Hepatocyte (in vitro differentiated cells): ENCODE data around the gene FILIP1L. TPM values are rescaled to one million over a fixed set of nuclear protein-coding genes. Genes with fewer than 3 reads are reported as not detected.

Source experiments
- DNase-seq: peaks from one replicate; pipeline ENCODE4 v3.0.0-alpha.2; 2016; ENCODE audit warnings: low spot score
- H2AFZ ChIP-seq: fragments of 200-600 bp; sonication (generic); 2 replicates; pipeline ENCODE4 v1.6.0; 2016; ENCODE audit warnings: antibody characterized with exemption, mild to moderate bottlenecking
- H3K27ac ChIP-seq: fragments of 200-600 bp; sonication (generic); 2 replicates; pipeline ENCODE4 v1.5.1; 2016; ENCODE audit warnings: mild to moderate bottlenecking
- H3K27me3 ChIP-seq: fragments of 200-600 bp; sonication (generic); 2 replicates; pipeline ENCODE4 v1.6.1; 2016
- H3K36me3 ChIP-seq: fragments of 200-600 bp; sonication (generic); replicated peaks from 2 replicates; pipeline ENCODE4 v1.5.1; 2016; ENCODE audit warnings: low read depth; ENCODE audit not compliant: insufficient read depth
- H3K4me1 ChIP-seq: fragments of 200-600 bp; sonication (generic); 2 replicates; pipeline ENCODE4 v1.5.1; 2016; ENCODE audit warnings: mild to moderate bottlenecking, moderate library complexity; ENCODE audit not compliant: insufficient read depth
- H3K4me2 ChIP-seq: fragments of 200-600 bp; sonication (generic); 2 replicates; pipeline ENCODE4 v1.6.0; 2016
- H3K4me3 ChIP-seq: fragments of 200-600 bp; sonication (generic); 2 replicates; pipeline ENCODE4 v1.5.1; 2016; ENCODE audit warnings: mild to moderate bottlenecking
- H3K79me2 ChIP-seq: fragments of 200-600 bp; sonication (generic); 2 replicates; pipeline ENCODE4 v1.6.0; 2017; ENCODE audit warnings: mild to moderate bottlenecking
- H3K9me2 ChIP-seq: fragments of 200-600 bp; sonication (generic); replicated peaks from 2 replicates; pipeline ENCODE4 v1.6.0; 2017; ENCODE audit warnings: mild to moderate bottlenecking; ENCODE audit not compliant: insufficient read depth
- H3K9me3 ChIP-seq: fragments of 200-600 bp; sonication (generic); 2 replicates; pipeline ENCODE4 v1.5.1; 2016; ENCODE audit warnings: low read depth, mild to moderate bottlenecking
- H4K20me1 ChIP-seq: fragments of 200-600 bp; sonication (generic); 2 replicates; pipeline ENCODE4 v1.6.0; 2016; ENCODE audit warnings: mild to moderate bottlenecking; ENCODE audit not compliant: insufficient read depth, poor library complexity, severe bottlenecking
- EZH2 ChIP-seq: fragments of 200-600 bp; sonication (generic); IDR thresholded peaks from 2 replicates; pipeline ENCODE4 v1.6.1; 2016; ENCODE audit warnings: antibody characterized with exemption, mild to moderate bottlenecking, borderline replicate concordance
- EZH2phosphoT487 ChIP-seq: fragments of 200-600 bp; sonication (generic); IDR thresholded peaks from one replicate; pipeline ENCODE4 v1.6.1; 2018; ENCODE audit warnings: antibody characterized with exemption, mild to moderate bottlenecking, low read depth, moderate library complexity; ENCODE audit not compliant: unreplicated experiment, severe bottlenecking
- WGBS: methylation state at CpG from one replicate; pipeline ENCODE4 v1.1.6; 2016; ENCODE audit warnings: low lambda C conversion rate; ENCODE audit errors: missing lambda C conversion rate; 5-methylcytosine and 5-hydroxymethylcytosine counted together
- polyA plus RNA-seq: library from polyadenylated mRNA; unstranded; fragments of >200 nt; fragmentation: Nextera tagmentation; extraction: Ambion mirVana; gene quantifications from 2 replicates; pipeline ENCODE4 v1.2.1, GENCODE V29; 2016
- total RNA-seq: library from RNA; depleted of rRNA; stranded (reverse); fragments of >200 nt; gene quantifications from 2 replicates; pipeline ENCODE4 v1.2.3, GENCODE V29; 2014
- TF ChIP-seq, protein P1 (sequence below): fragments of 200-600 bp; sonication (generic); IDR thresholded peaks from 2 replicates; pipeline ENCODE4 v1.5.1; 2016; ENCODE audit warnings: antibody characterized with exemption, mild to moderate bottlenecking; ENCODE audit not compliant: poor library complexity

Gene FILIP1L
- total and polyA plus RNA-seq, 2 experiments from 2014 or later: 48.2 to 49.4 TPM

DNA sequence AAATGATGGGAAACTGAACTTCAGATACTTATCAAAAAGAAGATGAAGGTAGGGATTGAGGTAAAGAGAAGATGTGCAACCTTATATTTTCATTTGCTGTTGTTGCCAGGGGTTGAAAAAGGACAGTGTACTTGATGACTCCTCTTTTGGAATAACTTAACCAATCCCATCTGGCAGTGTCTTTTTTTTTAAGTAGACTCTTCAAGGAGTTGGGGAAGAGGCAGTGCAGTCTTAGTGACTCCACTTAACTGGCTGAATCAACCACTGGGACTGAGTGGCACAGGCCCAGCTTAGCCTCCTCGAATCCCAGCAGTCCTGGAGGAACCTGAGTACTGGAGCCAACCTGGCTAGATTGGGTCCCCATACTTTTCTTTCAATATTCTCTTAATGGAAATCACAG, 27.3 kb upstream of the FILIP1L start:
- no peaks in the 10 kb centered on the region for H3K79me2 ChIP-seq
- peaks cover 6% of the 10 kb centered on the region for H3K9me3 ChIP-seq
- no peak overlapping the region for H3K27ac ChIP-seq
- TF ChIP-seq, protein P1, sequence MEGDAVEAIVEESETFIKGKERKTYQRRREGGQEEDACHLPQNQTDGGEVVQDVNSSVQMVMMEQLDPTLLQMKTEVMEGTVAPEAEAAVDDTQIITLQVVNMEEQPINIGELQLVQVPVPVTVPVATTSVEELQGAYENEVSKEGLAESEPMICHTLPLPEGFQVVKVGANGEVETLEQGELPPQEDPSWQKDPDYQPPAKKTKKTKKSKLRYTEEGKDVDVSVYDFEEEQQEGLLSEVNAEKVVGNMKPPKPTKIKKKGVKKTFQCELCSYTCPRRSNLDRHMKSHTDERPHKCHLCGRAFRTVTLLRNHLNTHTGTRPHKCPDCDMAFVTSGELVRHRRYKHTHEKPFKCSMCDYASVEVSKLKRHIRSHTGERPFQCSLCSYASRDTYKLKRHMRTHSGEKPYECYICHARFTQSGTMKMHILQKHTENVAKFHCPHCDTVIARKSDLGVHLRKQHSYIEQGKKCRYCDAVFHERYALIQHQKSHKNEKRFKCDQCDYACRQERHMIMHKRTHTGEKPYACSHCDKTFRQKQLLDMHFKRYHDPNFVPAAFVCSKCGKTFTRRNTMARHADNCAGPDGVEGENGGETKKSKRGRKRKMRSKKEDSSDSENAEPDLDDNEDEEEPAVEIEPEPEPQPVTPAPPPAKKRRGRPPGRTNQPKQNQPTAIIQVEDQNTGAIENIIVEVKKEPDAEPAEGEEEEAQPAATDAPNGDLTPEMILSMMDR: no peak
- TF ChIP-seq EZH2 (no peak), EZH2phosphoT487 (no peak)
- WGBS: 95% methylated on average over 1 of the region's 1 CpG
- H3K4me1 ChIP-seq: no peaks in the 10 kb centered on the region
- H3K4me3 ChIP-seq: no peak overlapping the region
- DNase-seq: no peak
- H2AFZ ChIP-seq: no peak overlapping the region
- no peak overlapping the region for H3K4me2 ChIP-seq
- no peaks in the 10 kb centered on the region for H3K36me3 ChIP-seq
- no peaks in the 10 kb centered on the region for H3K9me2 ChIP-seq
- no peaks in the 10 kb centered on the region for H3K27me3 ChIP-seq
- H4K20me1 ChIP-seq: no peaks in the 10 kb centered on the region

DNA sequence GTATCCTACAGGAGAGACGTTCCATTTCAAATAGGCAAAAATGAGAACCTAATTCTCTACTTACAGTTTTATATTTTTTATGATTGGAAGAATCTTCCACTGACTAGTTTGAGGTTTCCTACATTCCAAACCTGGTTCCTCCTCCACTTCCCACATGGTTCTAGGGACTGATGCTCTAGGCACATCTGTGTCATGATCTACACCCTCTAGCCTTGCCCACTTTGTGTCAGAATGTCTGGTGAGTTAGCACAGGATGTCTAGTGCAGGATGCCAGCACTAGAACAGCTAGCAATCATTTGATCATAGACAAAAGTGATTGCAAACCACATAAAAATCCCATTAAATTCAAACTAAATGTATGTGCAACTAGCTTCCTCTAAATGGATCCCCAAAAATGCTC, 26.7 kb upstream of the FILIP1L start:
- TF ChIP-seq EZH2 (no peak), EZH2phosphoT487 (no peak)
- TF ChIP-seq, protein P1: no peak
- peaks cover 6% of the 10 kb centered on the region for H3K9me3 ChIP-seq
- no peaks in the 10 kb centered on the region for H3K79me2 ChIP-seq
- H3K4me2 ChIP-seq: no peak overlapping the region
- DNase-seq: no peak
- H3K9me2 ChIP-seq: no peaks in the 10 kb centered on the region
- no peaks in the 10 kb centered on the region for H3K27me3 ChIP-seq
- H3K4me1 ChIP-seq: peaks cover 4% of the 10 kb centered on the region
- H3K27ac ChIP-seq: no peak overlapping the region
- WGBS: 94% methylated on average over 1 of the region's 1 CpG
- H3K4me3 ChIP-seq: no peak overlapping the region
- H3K36me3 ChIP-seq: no peaks in the 10 kb centered on the region
- H4K20me1 ChIP-seq: no peaks in the 10 kb centered on the region
- no peak overlapping the region for H2AFZ ChIP-seq

DNA sequence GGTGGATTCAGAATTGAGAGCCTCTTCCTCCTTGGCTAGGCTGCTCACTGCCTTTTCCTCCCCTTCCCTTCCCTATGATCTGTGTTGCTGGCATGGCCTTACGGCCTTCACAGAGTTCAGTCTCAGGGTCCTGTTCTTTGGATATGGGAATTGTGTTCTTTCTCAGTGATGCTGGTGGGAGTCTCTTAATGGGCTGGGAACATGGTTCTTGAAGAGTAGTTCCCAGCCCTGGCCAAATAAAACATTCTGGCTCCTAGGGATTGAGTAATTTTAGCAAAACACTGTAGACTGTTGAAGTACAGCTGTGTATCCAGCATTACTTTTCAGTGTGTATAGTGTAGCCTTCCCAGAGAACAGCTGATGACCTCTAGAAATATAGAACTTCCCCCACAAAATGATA, 22.6 kb upstream of the FILIP1L start:
- Histone ChIP-seq H2AFZ (no peak overlapping the region), H3K36me3 (no peaks in the 10 kb centered on the region), H4K20me1 (no peaks in the 10 kb centered on the region), H3K9me3 (no peaks in the 10 kb centered on the region), H3K9me2 (no peaks in the 10 kb centered on the region), H3K27me3 (no peaks in the 10 kb centered on the region), H3K27ac (no peak overlapping the region), H3K79me2 (no peaks in the 10 kb centered on the region), H3K4me2 (no peak overlapping the region), H3K4me1 (peaks cover 4% of the 10 kb centered on the region), H3K4me3 (no peak overlapping the region)
- WGBS: 100% methylated on average over 1 of the region's 1 CpG
- TF ChIP-seq EZH2: no peak
- no peak for TF ChIP-seq EZH2phosphoT487
- TF ChIP-seq, protein P1: no peak
- no peak for DNase-seq

DNA sequence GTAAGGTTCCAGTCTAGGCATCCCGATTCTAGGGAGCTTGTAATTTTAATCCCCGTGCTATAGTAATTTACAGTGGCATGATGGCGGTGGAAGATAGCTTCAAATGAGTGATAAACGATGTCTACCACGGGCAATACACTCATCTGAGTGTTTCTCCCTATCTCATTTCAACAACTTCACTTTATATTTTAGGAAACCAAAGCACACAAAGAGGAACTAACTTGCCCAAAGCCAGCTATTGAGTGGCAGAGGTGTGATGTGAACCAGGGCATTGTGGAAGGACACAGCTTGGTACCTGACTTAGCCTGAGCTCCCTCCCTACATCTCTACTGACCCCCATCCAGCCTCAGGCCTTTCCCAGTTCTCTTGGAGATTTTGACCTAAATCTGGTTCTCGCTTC, 16.9 kb upstream of the FILIP1L start:
- Histone ChIP-seq H2AFZ (no peak overlapping the region), H3K4me1 (peaks cover 6% of the 10 kb centered on the region), H3K4me3 (no peak overlapping the region), H3K9me3 (no peaks in the 10 kb centered on the region), H4K20me1 (no peaks in the 10 kb centered on the region), H3K27me3 (no peaks in the 10 kb centered on the region), H3K4me2 (no peak overlapping the region), H3K36me3 (no peaks in the 10 kb centered on the region), H3K79me2 (no peaks in the 10 kb centered on the region), H3K27ac (no peak overlapping the region), H3K9me2 (no peaks in the 10 kb centered on the region)
- no peak for DNase-seq
- TF ChIP-seq, protein P1: no peak
- TF ChIP-seq EZH2: no peak
- no peak for TF ChIP-seq EZH2phosphoT487
- 86% methylated on average over 6 of the region's 6 CpGs for WGBS
